ENCODE data around the gene NEK7.

DNA sequence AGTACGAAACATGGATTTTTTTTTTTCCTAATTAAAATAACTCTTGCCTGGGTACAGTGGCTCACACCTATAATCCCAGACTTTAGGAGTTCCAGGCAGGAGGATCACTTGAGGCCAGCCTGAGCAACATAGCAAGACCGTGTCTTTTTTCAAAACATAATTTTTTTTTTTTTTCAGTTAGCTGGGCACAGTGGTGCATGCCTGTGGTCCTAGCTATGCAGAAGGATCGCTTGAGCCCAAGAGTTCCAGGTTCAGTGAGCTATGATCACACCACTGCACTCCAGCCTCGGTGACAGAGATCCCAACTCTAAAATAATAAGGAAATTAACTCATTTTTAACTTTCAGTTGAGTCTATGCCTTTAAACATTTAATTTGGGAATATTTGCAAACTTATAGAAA lies 170.1 kb downstream of the NEK7 start:
- TF ChIP-seq CTCF (IDR thresholded peaks at IDR 0.05), result no peak
- no peak for TF ChIP-seq EZH2phosphoT487 (IDR thresholded peaks at IDR 0.05)
